GM21390 (cell line): Measurements from ENCODE around the gene HTRA3.

Source experiments
- ATAC-seq: cut with Tn5 transposase; IDR thresholded peaks from one replicate; pipeline ENCODE4 v1.9.1; 2021; ENCODE audit not compliant: unreplicated experiment

Gene HTRA3

GRCh38 chr4:8278421-8279287 is 9.1 kb downstream of the HTRA3 start:
- no peak for ATAC-seq

GRCh38 chr4:8279321-8280157 is 10.0 kb downstream of the HTRA3 start:
- no peak for ATAC-seq

- ATAC-seq = no peak
Observed at GRCh38 chr4:8280158-8280875, 10.8 kb downstream of the HTRA3 start.

- no peak for ATAC-seq
Observed at GRCh38 chr4:8280876-8281440, 11.4 kb downstream of the HTRA3 start.

GRCh38 chr4:8281519-8282133 is 12.1 kb downstream of the HTRA3 start:
- no peak for ATAC-seq

GRCh38 chr4:8282134-8282641 is 12.6 kb downstream of the HTRA3 start:
- no peak for ATAC-seq

- ATAC-seq = no peak
Observed at GRCh38 chr4:8282742-8283141, 13.2 kb downstream of the HTRA3 start.

GRCh38 chr4:8283161-8283560 is 13.6 kb downstream of the HTRA3 start:
- no peak for ATAC-seq

GRCh38 chr4:8283631-8284121 is 14.1 kb downstream of the HTRA3 start:
- no peak for ATAC-seq

GRCh38 chr4:8284391-8284790 is 14.8 kb downstream of the HTRA3 start:
- ATAC-seq = no peak

GRCh38 chr4:8285143-8285975 is 15.8 kb downstream of the HTRA3 start:
- no peak for ATAC-seq

- no peak for ATAC-seq
Observed at GRCh38 chr4:8285976-8286718, 16.6 kb downstream of the HTRA3 start.

- ATAC-seq = no peak
Observed at GRCh38 chr4:8286719-8287342, 17.3 kb downstream of the HTRA3 start.

GRCh38 chr4:8287343-8288280 is 18.1 kb downstream of the HTRA3 start:
- no peak for ATAC-seq

- no peak for ATAC-seq
Observed at GRCh38 chr4:8289151-8289750, 19.7 kb downstream of the HTRA3 start.

- ATAC-seq = no peak
Observed at GRCh38 chr4:8289956-8290700, 20.6 kb downstream of the HTRA3 start.
